Stimulated activated CD4-positive, alpha-beta T cell treated with anti-CD3 and anti-CD28 coated beads, TNF-alpha, amount 100 ng/mL, for 48 hours (primary cell): Measurements from ENCODE around the gene HNRNPUL1.
"Not testable (repeated sequence)": the region's sequence is repeated elsewhere in the genome, so short reads cannot be mapped to it uniquely, and the experiment has no call there.

Source experiments
- DNase-seq, 3 donors: peaks; one replicate each; pipeline ENCODE4 v3.0.0-alpha.2; 2020; ENCODE audit warnings: low read depth in 3 of 3

Gene HNRNPUL1

GRCh38 chr19:41325947-41326706 lies 62.0 kb downstream of the HNRNPUL1 start:
- no peak for DNase-seq

DNA sequence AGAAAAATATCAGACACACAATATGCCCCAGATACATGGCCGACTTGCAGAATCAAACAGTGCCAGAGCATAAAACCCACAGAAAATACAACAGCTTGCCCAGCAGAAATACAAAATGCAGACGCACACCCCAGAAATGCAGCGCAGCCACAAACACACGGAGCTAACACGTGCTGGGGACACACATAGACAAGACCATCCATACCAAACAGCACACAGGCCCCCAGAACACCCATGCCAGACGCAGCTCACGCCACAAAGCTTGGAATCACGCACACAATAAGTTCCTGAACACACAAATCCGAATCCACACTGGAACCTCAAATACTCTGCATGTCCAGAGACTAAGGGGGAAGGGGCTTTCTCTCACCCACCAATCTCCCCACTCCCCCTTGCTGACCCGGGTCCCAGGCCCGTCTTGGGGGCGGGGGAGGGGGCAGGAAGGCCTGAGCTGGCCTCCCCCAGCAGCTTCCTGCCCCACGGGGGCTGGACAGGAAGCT lies 63.0 kb downstream of the HNRNPUL1 start:
- no peak for DNase-seq

GRCh38 chr19:41327576-41328156 lies 63.5 kb downstream of the HNRNPUL1 start:
- peak; percentile 53 to 83 (median 80) for DNase-seq

DNA sequence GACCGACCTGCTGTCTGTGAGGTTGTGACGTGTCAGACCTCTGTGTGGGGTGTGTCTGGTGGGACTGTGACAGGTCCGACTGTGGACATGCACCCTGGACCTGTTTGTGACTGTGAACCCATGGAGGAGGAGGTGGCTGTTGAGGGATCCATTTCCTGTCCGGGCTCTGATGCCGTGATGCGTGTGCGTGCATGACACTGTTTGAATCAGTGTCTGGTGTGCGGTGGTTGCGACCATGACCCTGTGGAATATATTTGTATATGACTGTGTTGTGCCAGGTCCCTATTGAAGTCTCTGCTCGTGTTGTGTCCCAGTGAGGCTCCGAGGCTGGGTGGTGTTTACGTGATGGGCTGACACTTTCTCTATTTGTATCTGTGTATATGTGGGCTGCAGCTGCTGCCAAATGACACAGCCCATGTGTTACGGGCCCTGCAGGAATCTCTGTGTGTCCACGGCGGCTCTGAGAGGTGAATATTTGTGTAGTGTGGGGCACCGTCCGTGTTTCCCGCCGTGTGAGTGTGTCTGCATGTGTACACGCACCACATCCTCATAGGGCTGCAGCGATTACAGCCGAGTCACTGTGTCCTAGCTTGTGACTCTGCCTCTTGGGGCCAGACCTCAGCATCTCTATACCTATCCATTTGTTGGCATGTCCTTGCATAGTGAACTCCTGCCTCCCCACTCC lies 64.1 kb downstream of the HNRNPUL1 start:
- peak in 1 of 3 donors; percentile 59 for DNase-seq

- no peak for DNase-seq
These were observed 64.7 kb downstream of the HNRNPUL1 start for GRCh38 chr19:41328842-41329225.

DNA sequence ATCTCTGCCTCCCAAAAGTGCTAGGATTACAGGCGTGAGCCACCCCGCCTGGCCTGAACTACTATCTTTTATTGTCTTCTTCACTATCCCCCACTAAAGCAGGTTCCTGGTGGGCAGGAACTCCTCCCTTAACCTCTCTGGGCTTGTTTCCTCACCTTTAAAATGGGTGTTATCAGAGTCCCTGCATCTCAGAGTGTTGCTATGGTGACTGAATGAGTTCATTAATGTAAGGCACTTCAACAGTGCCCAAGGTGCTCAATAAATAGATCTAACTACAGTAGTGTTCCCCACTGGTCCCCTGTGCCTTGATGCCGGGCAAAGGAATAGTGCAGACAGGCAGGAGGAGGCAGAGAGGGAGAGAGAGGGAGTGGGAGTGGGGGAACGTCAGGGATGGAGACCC lies 66.3 kb downstream of the HNRNPUL1 start:
- DNase-seq, result no peak

GRCh38 chr19:41330946-41331678 lies 66.9 kb downstream of the HNRNPUL1 start:
- DNase-seq, result no peak

GRCh38 chr19:41332000-41332399 lies 67.8 kb downstream of the HNRNPUL1 start:
- DNase-seq, result no peak

GRCh38 chr19:41332468-41332867 lies 68.3 kb downstream of the HNRNPUL1 start:
- DNase-seq, result no peak

DNA sequence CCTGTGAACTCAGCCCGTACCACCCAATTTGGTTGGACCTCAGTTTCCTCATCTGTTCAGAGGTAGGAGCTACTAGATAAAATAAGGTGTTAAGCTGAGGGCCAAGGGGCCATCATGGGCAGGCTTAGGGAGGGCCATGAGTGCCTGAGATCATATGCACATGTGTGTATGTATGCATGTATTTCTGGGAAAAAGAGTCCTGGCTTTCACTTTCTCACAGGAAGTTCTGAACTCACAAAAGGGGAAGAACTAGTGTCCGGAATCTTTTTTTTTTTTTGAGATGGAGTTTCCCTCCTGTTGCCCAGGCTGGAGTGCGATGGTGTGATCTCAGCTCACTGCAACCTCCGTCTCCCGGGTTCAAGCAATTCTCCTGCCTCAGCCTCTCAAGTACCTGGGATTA lies 70.6 kb downstream of the HNRNPUL1 start:
- DNase-seq, result no peak

DNA sequence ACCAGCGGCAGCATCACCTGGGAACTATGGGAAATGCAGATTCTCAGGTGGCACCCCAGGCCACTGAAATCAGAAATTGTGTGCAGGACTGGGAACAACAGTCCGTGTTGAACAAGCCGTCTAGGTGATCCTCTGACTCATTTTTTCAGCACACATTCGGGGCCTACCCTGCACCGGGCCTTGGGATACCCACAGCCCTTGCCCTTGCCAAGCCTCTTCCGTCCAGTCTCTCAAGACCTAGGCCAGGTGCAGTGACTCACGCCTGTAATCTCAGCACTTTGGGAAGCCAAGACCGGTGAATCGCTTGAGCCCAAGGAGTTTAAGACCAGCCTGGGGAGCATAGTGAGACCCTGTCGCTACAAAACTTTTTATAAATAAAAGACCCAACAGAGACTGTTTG lies 71.3 kb downstream of the HNRNPUL1 start:
- DNase-seq, result no peak

DNA sequence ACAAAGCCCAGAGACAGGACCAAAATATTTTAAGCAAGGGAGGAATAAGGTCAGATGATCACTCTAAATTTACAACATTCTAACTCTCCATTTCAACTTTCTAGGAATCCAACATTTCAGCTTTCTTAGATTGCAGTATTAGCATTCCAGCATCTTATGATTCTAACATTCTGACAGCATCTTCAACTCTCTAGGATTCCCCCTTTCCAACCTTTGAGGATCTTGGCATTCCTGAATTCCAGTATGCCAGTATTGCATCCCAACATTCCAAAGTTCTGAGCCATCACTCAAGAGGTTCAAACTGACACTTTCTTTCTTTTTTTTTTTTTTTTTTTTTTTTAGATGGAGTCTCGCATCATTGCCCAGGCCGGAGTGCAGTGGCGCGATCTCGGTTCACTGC lies 75.8 kb downstream of the HNRNPUL1 start:
- no peak for DNase-seq

GRCh38 chr19:41341669-41342490 lies 77.7 kb downstream of the HNRNPUL1 start:
- no peak for DNase-seq

- no peak for DNase-seq
These were observed 80.0 kb downstream of the HNRNPUL1 start for GRCh38 chr19:41344162-41344561.

DNA sequence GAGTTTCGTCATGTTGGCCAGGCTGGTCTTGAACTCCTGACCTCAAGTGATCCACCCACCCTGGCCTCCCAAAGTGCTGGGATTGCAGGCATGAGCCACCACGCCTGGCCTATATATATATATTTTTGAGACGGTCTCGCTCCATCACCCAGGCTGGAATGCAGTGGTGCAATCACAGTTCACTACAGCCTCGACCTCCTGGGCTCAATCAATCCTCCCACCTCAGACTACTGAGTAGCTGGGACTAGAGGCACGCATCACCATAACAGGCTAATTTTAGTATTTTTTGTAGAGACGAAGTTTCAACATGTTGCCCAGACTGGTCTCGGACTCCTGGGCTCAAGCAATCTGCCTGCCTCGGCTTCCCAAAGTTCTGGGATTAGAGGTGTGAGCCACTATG lies 82.7 kb downstream of the HNRNPUL1 start:
- DNase-seq, result not testable (repeated sequence)

GRCh38 chr19:41350735-41351338 lies 86.7 kb downstream of the HNRNPUL1 start:
- no peak for DNase-seq

GRCh38 chr19:41351339-41352245 lies 87.4 kb downstream of the HNRNPUL1 start:
- DNase-seq, result peak; percentile 55 to 73 (median 65)

DNA sequence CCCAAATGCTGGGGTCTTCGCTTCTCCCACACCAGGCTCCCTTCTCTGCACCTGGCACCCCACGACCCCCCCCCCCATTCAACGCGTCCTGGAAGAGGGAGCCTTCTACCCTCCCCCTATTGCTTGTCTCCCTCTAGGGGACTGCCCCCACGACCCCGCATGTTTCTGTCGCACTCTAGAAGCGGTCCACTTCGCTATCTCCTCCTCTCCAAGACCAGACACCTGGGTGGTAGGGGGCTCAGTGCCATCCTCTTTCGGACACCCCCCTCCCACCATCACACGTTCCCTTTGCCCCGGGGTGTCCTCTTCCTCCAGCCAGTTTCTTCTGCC lies 88.1 kb downstream of the HNRNPUL1 start:
- DNase-seq, result no peak

GRCh38 chr19:41352609-41353465 lies 88.7 kb downstream of the HNRNPUL1 start:
- peak; percentile 58 to 72 (median 67) for DNase-seq
